HTR-8/SVneo (cell line): ENCODE results near the gene GSG1L.
"Not testable (repeated sequence)": the region's sequence is repeated elsewhere in the genome, so short reads cannot be mapped to it uniquely, and the experiment has no call there.

Source experiments
- DNase-seq: peaks from one replicate; pipeline ENCODE4 v3.0.0; 2011; ENCODE audit warnings: low spot score, mixed read lengths; ENCODE audit not compliant: insufficient read length
- FAIRE-seq: peaks from 2 replicates; lab custom pipeline; 2011; peaks lifted over from hg19 to GRCh38; lab: Jason Lieb, UNC

GSG1L gene

GRCh38 chr16:27961296-27961620, 102.3 kb downstream of the GSG1L start:
- DNase-seq (no peak), FAIRE-seq (no peak)

DNA sequence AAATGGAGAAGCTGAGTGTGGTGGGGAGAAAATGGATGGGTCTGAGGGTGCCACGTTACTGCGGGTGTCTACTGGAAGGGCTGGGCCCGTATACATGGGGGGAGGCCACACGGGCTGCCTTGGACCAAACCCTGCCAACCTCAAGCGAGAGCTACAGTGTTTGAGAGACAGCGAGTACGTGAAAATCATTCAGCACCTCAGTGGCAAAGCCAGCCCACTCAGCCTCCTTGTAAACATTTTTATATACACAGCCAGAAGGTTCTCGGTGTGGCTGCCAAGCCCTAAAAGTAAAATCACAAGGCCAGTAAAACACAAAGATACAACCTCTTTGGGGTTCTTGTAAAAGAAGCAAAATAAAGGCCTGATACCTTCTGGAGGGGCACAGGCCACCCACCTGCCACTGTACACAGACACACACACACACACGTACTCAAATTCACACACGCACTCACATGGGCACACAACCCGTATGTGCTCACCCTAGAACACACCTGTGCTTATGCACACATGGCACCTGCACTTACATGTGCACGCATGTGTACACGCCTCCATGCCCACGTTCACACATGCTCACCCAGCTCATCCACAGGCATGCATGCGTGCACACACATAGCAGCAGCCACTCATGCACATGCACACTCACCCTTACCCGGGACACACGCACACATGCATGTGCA, 102.8 kb downstream of the GSG1L start:
- no peak for FAIRE-seq
- no peak for DNase-seq

- DNase-seq (no peak), FAIRE-seq (no peak)
These were observed 103.6 kb downstream of the GSG1L start for GRCh38 chr16:27959914-27960313.

DNA sequence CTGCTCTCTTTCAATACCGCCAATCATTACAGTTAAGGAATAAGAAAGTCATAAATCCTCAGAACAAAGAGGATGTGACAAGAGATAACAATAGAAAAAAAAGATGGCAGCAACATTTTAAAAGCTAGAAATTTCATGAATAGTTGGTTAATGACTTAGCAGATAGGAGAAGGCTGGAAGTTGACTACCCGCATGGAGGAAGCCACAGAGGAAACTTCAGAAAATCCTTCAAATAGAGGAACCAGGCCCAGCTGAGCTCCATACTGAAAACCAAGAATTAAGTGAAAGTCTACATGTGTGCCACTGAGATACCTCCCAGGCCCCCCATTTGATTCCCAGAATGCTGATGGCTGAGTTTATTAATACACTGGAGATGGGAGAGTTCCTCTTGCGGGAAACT, 109.3 kb downstream of the GSG1L start:
- FAIRE-seq, result no peak
- no peak for DNase-seq

DNA sequence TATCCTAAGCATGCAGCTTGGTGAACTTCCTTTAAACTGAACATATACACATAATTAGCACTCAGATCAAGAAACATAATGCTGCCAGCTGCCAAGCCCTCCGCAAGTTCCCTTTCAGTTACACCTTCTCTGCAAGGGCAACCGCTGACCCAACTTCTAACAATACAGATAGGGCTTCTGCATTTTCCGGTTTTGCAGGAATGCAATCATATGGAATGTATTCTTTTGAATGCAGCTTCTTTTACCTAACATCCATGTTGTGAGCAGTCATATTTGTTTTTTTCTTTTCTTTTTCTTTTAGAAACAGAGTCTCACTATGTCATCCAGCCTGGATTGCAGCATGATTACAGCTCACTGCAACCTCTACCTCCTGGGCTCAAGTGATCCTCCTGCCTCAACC, 110.7 kb downstream of the GSG1L start:
- no peak for DNase-seq
- no peak for FAIRE-seq

DNA sequence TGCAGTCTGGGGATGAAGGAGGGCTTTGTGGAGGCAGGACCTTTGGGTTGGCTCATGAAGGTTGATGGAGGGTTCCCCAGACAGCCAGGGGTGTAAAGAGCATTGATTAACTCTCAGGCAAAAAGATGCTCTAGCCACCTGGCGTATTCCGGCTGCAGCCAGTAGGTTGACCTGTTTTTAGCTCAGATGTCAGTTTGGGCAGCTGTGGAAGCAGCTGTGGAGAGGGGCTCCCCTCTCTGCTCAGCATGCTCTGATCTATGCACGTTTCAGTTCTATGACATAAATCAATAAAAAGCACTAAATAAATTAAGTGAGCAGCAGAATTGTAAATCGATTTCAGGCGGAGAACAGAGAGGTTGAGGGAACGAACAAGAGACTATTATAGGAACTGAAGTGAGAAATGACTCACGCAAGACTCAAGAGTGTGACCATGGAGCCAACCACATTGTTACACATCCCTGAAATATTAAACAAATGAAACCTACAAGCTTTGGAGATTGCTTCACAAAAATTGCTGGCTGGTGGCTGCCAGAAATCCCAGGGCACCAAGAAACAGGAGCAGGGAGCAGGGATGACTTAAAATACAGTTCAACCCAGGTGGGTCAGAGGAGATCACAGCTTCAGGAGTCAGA, 111.9 kb downstream of the GSG1L start:
- no peak for FAIRE-seq
- no peak for DNase-seq

DNA sequence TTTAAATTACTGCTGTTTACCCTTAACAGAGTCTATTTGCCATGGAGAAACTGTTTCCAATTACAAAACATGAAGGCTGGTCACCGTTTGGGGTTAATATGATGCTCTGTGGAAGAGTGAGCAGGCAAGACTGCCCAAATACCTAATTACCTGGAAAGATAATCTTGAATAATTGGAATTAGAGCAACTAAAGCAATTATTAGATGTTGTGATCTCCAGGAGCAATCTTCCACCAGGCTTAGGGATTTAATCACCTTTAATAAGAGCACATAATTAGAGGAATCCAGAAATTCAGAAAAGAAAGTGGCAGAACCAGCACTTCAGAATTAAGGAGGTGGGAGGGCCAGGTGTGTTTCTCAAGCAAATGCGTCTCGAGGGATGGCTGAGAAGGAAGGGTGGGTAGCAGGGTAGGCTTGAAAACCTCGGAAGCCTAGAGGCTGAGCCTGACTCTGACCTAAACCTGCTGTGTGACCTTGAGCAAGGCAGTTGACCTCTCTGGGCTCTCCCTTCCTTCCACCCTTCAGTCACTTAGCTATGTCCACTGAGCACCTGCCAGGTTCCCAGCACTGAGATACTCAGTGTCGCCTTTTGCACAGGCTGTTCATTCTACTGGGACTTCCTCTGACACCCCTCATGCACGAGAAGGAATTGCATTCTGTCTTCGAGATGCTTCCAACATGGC, 113.2 kb downstream of the GSG1L start:
- FAIRE-seq, result no peak
- DNase-seq, result no peak

GRCh38 chr16:27947696-27948095, 115.8 kb downstream of the GSG1L start:
- DNase-seq, result no peak
- no peak for FAIRE-seq

DNA sequence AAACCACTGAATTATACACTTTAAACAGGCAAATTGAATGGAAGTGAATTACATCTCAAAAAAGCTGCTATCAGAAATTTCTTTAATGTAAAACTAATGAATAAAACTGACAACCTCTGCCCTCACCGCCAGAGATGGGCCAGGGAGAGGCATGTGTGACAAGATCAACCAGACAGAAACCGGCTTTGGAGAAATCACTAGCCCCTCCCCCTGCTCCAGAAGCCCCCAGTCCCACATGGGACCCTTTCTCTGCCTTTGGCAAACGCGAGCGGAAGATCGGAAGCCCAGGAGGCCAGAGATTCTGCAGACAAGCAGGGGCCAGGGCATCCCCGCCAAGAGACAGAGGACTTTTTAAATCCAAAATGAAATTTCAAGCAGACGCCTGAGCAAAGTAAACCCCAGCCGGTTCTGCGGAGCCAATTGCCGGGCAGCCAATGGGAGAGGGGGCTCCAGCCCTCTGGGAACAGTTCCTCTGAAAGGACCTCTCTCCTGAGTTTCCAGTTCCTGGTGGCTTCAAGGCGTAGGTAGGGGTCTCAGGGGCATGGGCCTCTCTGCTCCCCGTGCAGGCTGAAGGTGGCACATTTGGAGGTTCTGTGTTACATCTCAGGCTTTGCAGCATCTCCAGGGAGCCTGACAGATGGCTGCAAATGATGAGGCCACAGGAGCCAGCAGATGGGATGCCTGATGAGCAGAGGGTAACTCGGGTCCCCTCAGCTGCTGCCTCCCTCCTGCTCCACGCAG, 118.1 kb downstream of the GSG1L start:
- FAIRE-seq, result no peak
- DNase-seq, result no peak

GRCh38 chr16:27943766-27944165, 119.7 kb downstream of the GSG1L start:
- no peak for DNase-seq
- FAIRE-seq, result no peak

DNA sequence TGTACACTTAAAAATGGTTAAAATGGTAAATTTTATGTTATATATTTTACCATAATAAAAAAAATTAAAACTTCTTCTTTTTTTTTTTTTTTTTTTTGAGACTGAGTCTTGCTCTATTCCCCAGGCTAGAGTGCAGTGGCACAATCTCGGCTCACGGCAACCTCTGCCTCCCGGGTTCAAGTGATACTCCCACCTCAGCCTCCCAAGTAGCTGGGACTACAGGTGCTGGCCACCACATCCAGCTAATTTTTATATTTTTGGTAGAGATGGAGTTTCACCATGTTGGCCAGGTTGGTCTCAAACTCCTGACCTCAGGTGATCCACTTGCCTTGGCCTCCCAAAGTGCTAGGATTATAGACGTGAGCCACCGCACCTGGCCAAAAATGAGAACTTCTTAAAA, 121.4 kb downstream of the GSG1L start:
- not testable (repeated sequence) for FAIRE-seq

GRCh38 chr16:27935076-27935475, 128.4 kb downstream of the GSG1L start:
- no peak for DNase-seq
- no peak for FAIRE-seq

More for the DNA sequence above, 121.4 kb downstream of the GSG1L start:
- not testable (repeated sequence) for DNase-seq

GRCh38 chr16:27932542-27933135, 130.9 kb downstream of the GSG1L start:
- FAIRE-seq, result no peak
- DNase-seq, result no peak

DNA sequence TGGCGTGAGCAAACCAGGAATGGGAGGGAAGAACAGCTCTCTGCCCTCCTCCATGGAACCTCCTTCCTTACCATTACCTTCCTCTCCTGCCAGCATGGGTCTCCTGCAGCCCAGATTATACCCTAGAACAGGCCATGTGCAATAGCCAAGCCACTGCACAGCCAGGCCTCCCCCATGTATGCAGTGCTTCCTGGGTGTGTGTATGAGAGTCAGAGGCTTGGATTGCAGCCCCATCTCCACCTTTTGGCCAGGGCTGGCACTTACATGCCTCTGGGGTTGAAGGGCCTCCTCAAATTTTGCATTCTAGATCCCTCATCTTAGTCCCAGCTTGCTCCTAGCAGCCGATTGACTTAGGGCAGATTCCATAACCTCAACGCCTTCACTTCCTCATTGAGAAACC, 133.7 kb downstream of the GSG1L start:
- DNase-seq (no peak), FAIRE-seq (no peak)

DNA sequence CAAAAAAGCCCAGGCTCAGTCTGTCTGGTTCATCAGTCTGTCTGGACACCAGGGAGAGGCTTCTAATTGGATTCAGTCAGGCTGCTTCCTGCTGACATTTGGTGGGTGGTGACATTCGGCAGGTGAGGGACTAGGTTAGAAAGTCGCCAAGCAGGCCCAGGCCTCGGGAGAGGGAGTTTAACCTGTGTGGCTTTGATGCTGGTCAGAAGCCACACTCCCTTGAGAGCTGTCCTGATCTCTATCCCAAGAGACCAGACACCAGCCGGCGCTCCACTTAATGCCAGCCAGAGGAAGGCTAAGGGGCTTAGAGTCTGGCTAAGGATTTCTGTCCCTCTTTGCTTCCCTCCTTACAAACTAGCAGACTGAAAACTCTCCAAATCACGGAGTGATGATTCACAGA, 135.0 kb downstream of the GSG1L start:
- FAIRE-seq (no peak), DNase-seq (no peak)

DNA sequence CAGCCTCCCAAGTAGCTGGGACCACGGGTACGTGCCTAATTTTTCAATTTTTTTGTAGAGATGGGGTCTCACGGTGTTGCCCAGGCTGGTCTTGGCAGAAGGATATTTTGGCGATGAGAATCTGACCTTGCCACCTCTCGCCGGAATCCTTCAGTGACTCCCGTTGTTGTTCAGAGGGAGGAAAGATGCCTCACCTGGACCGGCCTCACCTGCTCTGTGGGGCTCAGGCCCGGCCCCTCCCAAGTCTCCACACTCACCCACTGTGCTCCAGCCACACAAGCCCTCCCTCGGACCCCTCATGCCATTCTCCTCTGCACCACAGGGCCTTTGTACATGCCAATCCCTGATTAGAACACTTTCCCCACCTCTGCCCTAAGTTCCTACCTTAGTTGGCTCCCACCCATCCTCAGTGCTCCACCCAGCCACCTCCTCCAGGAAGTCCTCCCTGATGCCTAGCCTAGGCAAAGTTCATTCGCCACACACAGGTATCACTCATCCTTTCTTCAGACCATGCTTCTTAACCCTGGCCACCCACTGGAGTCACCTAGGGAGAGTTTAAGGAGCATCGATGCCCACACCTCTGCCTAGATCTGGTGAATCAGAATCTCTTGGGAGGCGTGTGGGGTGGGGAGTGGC, 136.1 kb downstream of the GSG1L start:
- FAIRE-seq (no peak), DNase-seq (no peak)

- FAIRE-seq (no peak), DNase-seq (no peak)
These were observed 137.9 kb downstream of the GSG1L start for GRCh38 chr16:27925612-27926011.

GRCh38 chr16:27924411-27925118, 138.9 kb downstream of the GSG1L start:
- no peak for FAIRE-seq
- DNase-seq, result no peak

GRCh38 chr16:27923751-27924150, 139.8 kb downstream of the GSG1L start:
- DNase-seq (no peak), FAIRE-seq (no peak)

DNA sequence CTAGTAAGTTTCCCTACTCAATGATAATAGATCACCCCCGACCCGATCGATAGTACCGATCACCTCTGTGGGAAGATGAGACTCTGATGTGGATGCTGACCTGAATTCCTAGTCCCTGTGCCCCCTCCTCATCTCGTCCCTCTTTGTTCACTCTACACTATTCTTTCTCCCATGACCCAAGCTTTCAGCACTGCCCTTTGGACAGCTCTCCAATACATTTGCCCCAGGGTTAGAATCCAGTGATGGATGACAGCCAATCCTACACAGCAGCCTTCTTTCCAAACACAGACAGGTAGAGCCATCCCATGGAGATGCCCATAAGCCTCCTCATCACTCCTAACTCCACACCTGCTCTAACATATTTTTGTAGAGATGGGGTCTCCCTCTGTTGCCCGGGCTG, 141.1 kb downstream of the GSG1L start:
- FAIRE-seq (no peak), DNase-seq (no peak)
